HG03139 (cell line): ENCODE results near the gene RAB42.
"Not testable (repeated sequence)": the region's sequence is repeated elsewhere in the genome, so short reads cannot be mapped to it uniquely, and the experiment has no call there.

ENCODE experiments used
- ATAC-seq: cut with Tn5 transposase; IDR thresholded peaks from one replicate; pipeline ENCODE4 v1.9.1; 2021; ENCODE audit not compliant: unreplicated experiment

The RAB42 gene

DNA sequence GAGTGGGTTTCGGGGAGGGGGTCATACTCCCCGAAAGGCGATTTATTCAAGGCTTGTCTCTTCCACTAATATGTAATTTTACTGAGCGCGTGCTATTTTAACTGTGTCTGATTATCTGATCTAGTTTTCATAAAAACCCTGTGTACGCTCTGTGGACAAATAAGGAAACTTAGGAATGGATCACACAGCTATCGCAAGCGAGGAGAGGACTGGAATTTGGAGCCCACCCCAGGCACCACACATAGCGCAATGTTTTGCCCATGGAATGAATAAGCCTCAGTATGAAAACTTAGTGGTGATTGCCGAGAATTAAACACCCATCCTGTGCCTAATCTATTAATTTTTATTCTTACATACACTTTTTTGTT is 9.8 kb upstream of the RAB42 start:
- no peak for ATAC-seq

DNA sequence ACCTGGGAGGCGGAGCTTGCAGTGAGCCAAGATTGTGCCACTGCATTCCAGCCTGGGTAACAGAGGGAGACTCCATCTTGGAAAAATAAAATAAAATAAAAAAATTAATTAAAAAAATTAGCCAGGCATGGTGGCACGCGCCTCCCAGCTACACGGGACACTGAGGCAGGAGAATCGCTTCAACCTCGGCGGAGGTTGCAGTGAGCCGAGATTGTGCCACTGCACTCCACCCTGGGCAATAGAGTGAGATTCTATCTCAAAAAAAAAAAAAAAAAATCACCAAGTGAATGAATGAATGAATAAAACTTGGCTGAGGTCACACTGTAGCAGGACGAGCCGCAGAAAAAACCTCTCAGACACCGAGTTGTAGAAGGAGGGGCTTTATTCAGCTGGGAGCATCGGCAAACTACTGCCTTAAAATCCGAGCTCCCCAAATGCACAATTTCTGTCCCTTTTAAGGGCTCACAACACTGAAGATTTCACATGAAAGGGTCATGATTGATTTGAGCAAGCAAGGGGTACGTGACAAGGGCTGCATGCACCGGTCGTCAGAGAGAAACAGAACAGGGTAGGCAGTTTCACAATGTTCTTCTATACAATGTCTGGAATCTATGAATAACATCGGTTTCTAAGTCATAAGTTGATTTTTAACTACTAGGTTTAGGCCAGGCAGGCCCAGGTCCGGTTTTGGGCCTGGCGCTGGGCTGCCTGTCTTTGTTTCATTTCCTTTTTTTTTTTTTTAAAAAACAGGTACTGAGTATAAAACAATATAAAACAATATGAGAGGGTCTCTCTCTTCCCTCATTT is 5.3 kb upstream of the RAB42 start:
- not testable (repeated sequence) for ATAC-seq

DNA sequence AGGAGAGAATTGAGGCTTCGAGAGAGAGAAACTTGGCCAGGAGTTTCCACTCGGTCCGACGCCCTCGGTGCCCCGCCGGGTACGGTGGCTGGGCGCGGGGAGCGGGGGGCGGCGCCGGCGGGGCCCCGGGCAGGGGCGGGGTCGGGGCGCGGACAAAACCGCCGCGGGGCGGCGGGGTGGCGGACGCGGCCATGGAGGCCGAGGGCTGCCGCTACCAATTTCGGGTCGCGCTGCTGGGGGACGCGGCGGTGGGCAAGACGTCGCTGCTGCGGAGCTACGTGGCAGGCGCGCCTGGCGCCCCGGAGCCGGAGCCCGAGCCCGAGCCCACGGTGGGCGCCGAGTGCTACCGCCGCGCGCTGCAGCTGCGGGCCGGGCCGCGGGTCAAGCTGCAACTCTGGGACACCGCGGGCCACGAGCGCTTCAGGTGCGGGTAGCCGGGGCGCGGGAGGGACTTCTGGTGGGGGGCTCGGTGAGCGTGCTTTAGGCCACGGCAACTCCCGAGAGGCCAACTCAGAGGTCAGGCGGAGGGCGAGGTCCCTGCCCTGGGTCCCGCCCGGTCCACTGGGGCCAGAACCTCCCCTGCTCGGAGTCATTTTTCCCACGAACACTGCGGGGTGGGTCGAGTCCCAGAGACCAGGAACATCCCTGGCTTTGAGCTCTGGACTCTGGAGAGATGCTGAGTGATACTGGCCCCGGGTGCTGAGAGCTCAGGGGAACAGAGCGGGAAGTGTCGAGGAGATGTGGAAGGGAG is 431 bp downstream of the RAB42 start:
- ATAC-seq: no peak

DNA sequence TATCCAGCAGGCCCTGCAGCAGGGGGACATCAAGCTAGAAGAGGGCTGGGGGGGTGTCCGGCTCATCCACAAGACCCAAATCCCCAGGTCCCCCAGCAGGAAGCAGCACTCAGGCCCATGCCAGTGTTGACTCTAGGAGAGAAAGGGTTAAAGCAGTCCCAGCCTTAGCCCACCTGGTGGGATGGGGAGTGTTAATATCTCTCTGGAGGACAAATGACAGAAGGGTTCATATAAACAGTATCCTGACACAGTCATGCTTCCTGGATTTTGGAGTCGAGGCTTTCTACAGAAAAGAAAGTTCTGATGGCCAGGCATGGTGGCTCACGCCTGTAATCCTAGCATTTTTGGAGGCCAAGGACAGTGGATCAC is 1.9 kb downstream of the RAB42 start:
- not testable (repeated sequence) for ATAC-seq

DNA sequence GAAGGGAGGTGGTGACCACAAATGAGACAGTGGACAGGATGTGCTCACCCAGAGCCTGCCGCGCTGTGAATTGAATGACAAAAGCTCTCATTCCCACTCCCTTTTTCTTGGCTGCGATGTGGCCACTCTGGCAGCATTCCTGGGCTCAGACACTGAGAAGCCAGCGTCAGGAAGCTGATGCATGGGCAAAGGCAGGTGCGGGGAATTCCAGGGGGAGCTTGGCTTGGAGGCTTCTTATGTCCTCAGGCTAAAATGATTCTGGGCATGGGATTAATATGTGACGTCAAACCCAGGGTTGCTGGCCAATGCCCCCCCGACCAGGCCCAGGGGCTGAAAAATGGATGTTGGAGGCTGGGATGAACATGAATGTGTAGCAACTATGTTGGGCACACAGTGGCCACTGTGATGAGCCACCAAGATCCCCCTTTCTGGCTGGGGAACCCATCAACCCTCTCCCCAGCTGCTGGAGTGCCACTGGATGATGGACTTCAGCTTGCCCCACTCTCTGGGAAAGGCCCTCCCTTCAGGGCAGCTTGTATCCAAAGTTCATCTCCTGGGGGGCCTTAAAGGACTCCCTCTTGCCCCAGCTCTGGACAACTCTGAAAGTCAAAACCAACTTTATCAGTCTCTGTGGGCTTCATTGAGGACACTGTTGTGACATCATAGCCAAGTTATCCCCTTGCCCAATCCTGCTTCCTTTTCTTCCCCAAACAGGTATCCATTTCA is 2.8 kb downstream of the RAB42 start:
- ATAC-seq: not testable (repeated sequence)

DNA sequence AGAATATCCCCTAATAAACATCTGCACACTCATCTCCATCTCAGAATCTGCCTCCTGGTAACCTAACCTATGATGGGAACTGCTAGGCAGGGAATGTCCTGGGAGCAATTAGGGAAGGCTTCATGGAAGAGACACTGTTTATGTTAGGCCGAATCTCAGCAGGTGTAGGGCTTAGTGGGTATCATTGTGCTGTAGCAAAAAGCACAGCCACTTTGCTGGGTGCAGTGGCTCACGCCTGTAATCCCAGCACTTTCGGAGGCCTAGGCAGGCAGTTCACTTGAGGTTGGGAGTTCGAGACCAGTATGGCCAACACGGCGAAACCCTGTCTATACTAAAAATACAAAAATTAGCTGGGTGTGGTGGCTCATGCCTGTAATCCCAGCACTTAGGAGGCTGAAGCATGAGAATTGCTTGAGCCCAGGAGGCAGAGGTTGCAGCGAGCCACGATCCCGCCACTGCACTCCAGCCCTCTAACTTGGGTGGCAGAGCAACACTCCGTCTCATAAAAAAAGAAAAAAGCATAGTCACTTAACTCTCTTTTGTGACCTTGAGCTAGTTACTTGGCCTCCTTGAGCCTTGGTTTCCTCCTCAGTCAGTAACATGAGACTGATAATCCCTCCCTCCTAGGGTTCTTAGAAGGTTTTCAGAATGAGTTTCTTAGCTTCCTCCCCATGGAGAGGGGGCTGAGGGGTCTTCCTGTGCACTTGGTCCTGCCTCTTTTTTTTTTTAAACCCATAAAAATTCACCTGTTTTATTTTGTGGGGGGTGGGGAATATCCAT is 3.5 kb downstream of the RAB42 start:
- no peak for ATAC-seq

DNA sequence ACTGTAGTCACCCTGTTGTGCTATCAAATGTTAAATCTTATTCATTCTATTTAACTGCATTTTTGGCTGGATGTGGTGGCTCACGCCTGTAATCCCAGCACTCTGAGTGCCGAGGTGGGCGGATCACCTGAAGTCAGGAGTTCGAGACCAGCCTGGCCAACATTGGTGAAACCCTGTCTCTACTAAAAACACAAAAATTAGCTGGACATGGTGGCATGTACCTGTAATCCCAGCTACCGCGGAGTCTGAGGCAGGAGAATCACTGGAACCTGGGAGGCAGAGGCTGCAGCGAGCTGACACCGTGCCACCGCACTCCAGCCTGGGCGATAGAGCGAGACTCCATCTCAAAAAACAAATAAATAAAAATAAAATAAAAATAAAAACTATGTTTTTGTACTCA is 4.2 kb downstream of the RAB42 start:
- not testable (repeated sequence) for ATAC-seq

DNA sequence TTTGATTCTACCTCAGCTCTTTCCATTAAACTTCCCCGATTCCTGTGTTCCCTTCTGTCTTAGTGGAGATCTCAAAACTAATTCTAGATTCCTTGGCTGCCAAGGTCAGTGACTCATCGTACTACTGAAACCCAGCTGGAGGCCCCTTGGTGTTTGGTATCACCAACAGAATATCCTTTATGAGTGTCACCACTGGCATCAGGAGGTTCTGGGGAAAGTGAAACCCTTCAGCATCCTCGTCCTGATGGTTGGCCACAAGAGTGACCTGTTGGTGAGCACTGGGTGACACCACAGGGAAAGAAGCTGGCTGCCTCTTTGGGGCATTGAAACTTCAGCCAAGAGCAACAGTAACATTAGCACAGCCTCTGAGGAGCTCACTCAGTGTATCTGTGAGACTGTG is 9.6 kb downstream of the RAB42 start:
- no peak for ATAC-seq

DNA sequence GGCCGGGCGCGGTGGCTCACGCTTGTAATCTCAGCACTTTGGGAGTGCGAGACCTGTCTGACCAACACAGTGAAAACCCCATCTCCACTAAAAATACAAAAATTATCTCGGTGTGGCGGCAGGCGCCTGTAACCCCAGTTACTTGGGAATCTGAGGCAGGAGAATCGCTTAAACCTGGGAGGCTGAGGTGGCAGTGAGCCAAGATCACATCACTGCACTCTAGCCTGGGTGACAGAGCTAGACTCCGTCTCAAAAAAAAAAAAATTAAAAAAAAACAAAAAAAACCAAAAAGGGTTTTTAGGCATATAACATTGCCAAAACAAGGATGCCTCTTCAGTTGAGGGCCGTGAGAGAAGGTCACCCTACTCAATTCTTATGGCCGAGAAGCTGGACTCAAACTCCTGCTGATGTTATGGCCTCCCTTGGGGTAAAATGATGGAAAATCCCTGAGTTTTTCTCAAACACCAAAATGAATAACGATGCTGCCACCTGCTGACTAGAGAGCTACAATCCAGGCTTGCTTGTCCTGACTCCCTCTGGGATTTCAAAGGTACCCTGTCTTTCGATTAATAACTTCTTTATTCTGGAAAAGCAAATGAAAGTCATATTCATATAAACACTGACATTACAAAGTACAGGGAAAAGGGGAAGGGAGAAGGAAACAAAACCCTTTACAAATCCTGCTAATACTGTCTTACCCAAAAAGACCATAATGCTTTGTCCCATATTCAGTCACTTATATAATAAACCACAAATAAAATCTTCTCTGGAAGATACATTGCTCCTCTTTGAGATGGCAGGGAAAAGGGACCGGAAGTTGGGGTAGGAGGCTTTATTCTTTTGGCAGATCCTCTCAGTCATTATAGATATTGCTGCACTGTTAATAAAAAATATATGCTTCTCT is 10.7 kb downstream of the RAB42 start:
- no peak for ATAC-seq

DNA sequence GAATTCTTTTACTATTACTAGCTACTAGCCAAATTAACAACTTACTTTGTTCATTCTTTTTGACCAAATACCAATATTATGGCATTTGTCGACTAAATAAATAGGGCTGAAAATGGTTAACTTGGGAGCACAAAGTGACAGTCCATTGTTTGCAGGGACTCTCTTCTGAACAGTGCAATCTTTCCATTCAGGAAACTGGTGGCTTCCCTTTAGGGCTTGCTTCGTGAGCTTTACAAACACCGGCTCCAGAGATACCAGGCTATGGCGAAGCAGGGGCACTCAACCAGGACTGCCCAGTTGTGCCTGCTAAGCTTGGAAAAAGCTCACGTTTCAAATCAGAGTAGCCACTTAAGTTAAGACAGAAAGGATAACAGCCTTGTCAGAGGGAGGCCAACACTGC is 12.3 kb downstream of the RAB42 start:
- ATAC-seq: no peak

DNA sequence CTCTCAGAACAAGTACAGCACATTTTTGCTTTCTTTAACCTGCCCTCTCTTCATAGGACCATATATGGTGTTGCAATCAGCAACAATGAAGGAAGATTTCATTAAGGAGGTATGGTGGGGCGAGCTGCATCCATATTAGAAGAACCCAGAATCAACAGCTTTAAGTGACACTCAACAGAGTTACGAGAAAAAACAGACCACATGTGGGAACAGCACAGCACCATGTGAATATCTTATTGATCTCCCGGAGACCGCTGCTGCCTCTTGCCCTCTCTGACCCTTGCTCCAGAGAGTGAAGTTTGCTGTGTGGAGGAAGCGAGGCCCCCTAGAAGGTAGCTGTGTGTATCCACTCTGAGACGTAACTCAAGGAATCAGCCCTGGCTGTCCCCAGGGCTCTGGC is 12.9 kb downstream of the RAB42 start:
- ATAC-seq: no peak

DNA sequence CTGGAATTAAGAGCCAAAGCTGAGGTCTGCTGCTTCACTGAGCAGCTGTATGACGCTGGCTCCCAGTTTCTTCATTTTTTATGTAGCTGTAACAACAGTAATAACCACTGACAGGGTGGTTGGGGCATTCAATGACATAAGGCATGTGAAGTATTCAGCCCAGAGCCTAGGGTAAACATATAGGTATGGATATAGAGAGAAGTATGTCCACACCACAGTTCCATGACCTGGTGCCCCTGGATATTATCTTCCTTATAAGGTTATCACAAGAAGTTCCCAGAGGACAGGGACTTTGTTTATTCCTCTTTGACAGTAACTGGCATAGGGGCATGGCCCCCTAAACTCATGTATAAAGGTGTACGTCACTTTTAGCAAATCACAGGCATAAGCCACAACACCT is 14.7 kb downstream of the RAB42 start:
- no peak for ATAC-seq

DNA sequence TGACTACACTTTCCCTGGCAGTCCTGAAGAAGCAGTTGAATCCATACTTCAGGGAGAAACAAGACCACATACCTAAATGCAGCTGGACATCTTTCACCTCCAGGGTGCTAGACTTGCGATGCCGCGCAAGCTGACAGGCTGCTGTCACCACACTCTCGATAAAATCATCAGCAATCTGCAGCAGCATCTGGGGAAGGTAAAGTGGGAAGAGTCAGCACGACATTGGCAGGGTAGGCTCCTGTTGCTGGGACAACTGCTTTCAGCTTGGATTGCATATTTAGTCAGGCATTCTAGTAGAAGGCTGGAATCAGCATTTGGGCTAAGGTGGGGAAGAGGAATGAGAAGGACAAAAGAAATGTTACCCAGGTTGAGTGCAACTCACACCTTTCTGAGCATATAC is 21.1 kb downstream of the RAB42 start:
- no peak for ATAC-seq

DNA sequence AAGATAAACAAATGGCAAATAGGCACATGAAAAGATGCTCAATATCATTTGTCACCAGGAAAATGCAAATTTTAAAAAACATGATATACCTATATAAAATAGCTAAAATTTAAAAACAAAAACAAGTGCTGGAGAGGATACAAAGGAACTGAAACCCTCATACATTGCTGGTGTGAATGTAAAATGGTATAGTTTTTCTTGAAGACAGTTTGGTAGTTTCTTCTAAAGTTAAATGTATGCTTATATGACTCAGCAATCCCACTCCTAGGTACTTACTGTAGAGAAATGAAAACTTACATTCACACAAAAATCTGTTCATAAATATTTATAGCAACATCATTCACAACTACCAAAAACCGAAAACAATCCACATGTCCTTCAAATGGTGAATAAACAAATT is 39.6 kb downstream of the RAB42 start:
- ATAC-seq: no peak

DNA sequence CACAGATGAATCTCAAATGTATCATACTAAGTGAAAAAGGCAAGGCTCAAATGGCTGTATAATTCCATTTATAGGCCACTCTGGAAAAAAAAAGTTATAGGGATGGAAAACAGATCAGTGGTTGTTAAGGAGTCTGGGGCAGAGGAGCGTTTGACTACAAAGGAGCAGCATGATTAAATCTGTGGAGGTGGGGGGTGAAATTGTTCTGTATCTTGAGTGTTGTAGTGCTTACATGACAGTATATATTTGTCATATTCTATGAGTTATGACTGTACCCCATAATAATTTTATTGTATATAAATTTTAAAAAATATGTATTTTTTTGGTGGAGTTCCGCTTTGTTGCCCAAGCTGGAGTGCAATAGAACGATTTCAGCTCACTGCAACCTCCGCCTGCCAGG is 40.5 kb downstream of the RAB42 start:
- ATAC-seq: no peak

DNA sequence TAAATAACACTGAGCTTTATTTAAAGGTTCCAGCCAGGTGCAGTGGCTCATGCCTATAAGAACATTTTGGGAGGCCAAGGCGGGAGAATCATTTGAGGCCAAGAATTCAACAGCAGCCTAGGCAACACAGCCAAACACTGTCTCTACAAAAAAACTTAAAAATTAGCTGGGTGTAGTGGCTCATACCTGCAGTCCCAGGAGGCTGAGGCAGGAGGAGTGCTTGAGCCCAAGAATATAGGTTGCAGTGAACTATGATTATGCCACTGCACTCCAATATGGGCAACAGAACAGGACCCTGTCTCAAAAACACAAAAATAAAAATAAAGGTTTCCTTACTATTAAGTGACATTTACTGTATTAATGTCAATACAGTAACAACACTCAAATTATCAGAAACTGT is 48.7 kb downstream of the RAB42 start:
- ATAC-seq: no peak

DNA sequence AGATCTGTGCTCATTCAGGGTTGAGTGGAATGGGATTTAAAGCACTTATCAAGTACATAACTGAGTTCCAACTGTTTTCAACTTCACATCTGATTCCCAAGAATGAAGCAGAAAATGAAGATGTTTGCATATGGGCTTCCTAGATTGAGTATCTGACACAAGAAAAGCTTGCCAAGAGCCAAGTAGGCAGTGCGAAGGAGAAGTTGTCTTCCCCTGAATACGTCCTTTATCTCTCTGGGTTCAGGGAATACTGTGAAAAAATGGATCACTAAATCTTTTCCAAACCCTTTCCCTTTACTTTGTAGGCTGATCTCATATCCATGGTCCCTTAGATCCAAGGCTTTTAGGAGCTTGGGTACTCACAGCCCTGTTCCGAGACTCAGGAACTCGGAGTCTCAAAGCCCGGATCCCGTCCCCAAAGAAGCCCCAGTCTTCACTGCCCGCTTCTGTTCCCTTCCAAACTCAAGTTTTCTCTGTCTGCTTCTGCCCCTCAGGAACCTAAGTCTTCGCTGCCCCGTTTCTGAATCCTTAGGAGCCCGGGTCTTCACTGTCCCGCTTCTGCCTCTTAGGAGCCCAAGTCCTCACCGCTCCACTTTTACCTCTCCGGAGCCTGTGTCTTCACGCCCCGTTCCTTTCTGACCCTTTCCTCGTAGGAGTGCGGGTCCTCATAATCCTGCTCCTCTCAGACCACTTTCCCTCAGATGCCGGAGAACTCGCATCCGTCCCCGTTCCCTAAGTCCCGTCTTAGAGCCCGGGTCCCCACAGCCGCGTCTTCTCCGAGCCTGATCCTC is 50.2 kb downstream of the RAB42 start:
- peak; percentile 13 for ATAC-seq

DNA sequence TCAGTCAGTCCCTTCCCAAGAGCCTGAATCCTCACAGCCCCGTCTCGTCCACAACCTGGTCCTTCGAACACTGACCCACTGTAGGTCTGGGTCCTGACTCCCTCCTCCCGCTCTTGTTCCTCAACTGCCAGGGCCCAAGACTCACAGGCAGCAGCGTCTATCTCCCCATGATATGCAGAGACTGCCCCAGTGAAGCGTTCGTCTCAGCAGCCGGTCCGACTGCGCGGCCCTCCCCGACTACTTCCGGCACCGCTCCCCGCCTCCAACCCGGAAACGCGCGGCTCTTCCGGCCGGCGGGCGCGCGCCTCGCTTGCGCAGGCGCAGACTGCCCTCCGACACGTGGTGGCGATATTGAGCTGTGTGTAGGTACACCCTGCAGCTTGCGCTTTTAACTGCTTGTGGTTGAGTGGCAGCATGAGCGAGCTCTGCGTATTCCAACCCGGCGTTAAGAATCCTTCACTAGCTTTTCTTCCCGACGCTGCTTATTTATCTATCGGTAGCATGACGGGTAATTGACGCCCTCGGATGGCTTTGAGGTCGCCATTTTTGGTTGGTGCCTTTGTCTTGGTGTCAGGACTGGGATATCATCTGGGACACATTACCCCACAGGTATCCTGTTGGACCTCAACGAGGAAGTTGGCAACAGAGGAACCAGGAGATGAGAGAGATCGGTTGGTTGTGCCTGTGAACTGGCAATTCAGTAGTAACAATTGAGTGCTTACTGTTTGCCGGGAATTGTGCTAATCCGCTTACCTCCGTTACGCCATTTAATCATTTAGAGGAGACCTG is 51.0 kb downstream of the RAB42 start, which contains the start of gene TAF12:
Gene TAF12 (minus strand): TSS at position 221 of the 789 bp plus-strand sequence. CDS start 20,986 bp downstream, outside the sequence.
- peak; percentile 74 for ATAC-seq
